SK-N-SH (cell line): ENCODE data around the gene B3GNT7. TPM values are rescaled to one million over a fixed set of nuclear protein-coding genes. Genes with fewer than 3 reads are reported as not detected.

ENCODE experiments used
- CTCF ChIA-PET: fragments of 300-600, 350-600 bp; formaldehyde crosslinking; extraction: SDS; loops from one replicate; lab custom pipeline; 2021; lab: Yijun Ruan, JAX
- POLR2A ChIA-PET: fragments of 350-600 bp; sonication (Branson Sonifier 250); formaldehyde crosslinking; extraction: SDS; loops from one replicate; lab custom pipeline; 2020; ENCODE audit warnings: antibody characterized with exemption, inconsistent platforms; lab: Yijun Ruan, JAX
- DNase-seq: peaks from one replicate; pipeline ENCODE4 v3.0.0; 2012
- H2AFZ ChIP-seq: fragments of 200-600 bp; sonication (generic); 2 replicates; pipeline ENCODE4 v1.8.1; 2016; ENCODE audit warnings: antibody characterized with exemption, mild to moderate bottlenecking, low read depth
- H3F3A ChIP-seq: fragments of 200-600 bp; sonication (generic); replicated peaks from 2 replicates; pipeline ENCODE3; 2016; ENCODE audit warnings: antibody characterized with exemption, mild to moderate bottlenecking; ENCODE audit not compliant: insufficient read depth
- H3K27ac ChIP-seq, 2 experiments: fragments of 200-500 bp in 1 of 2; fragments of 200-600 bp in 1 of 2; sonication (Bioruptor generic) in 1 of 2; sonication (generic), shearing (Covaris generic) in 1 of 2; 2 replicates each; pipeline versions ENCODE4 v1.5.1 to v1.6.1; 2014 to 2016; ENCODE audit warnings: low read depth in 2 of 2, inconsistent platforms in 1 of 2, low read length in 1 of 2, mild to moderate bottlenecking in 1 of 2, mixed read lengths in 1 of 2
- H3K27me3 ChIP-seq: fragments of 200-600 bp; sonication (generic), shearing (Covaris generic); 2 replicates; pipeline ENCODE4 v1.6.1; 2016; ENCODE audit warnings: mixed run types; ENCODE audit not compliant: insufficient read depth
- H3K36me3 ChIP-seq, 2 experiments: fragments of 200-500 bp in 1 of 2; fragments of 200-600 bp in 1 of 2; sonication (Bioruptor generic) in 1 of 2; sonication (generic) in 1 of 2; replicated peaks in 1 of 2; 2 replicates each; pipeline versions ENCODE3 to v1.5.1; 2014 to 2016; ENCODE audit warnings: low read length in 1 of 2, mild to moderate bottlenecking in 1 of 2; ENCODE audit not compliant: insufficient read depth in 2 of 2, control insufficient read depth in 1 of 2
- H3K4me1 ChIP-seq, 2 experiments: fragments of 200-500 bp in 1 of 2; fragments of 200-600 bp in 1 of 2; sonication (Bioruptor generic) in 1 of 2; sonication (generic), shearing (Covaris generic) in 1 of 2; 2 replicates each; pipeline versions ENCODE4 v1.5.1 to v1.6.1; 2014 to 2016; ENCODE audit warnings: low read depth in 1 of 2, low read length in 1 of 2, mixed run types in 1 of 2; ENCODE audit not compliant: insufficient read depth in 2 of 2, control insufficient read depth in 1 of 2
- H3K4me2 ChIP-seq: fragments of 200-600 bp; sonication (generic), shearing (Covaris generic); 2 replicates; pipeline ENCODE4 v1.6.1; 2017; ENCODE audit warnings: mixed run types
- H3K4me3 ChIP-seq, 2 experiments: fragments of 200-500 bp in 1 of 2; fragments of 200-600 bp in 1 of 2; sonication (Bioruptor generic) in 1 of 2; sonication (generic), shearing (Covaris generic) in 1 of 2; 2 replicates each; pipeline versions ENCODE4 v1.5.1 to v1.8.1; 2014 to 2016; ENCODE audit warnings: low read depth in 2 of 2, inconsistent platforms in 1 of 2, low read length in 1 of 2, mild to moderate bottlenecking in 1 of 2, mixed read lengths in 1 of 2, moderate library complexity in 1 of 2
- H3K79me2 ChIP-seq: fragments of 200-600 bp; sonication (generic); 2 replicates; pipeline ENCODE4 v1.8.1; 2017; ENCODE audit warnings: mild to moderate bottlenecking; ENCODE audit not compliant: insufficient read depth
- H3K9ac ChIP-seq: fragments of 200-600 bp; sonication (generic); 2 replicates; pipeline ENCODE4 v1.6.1; 2017; ENCODE audit warnings: mixed run types
- H3K9me2 ChIP-seq: fragments of 200-600 bp; sonication (generic); 2 replicates; pipeline ENCODE4 v1.6.1; 2017; ENCODE audit warnings: mixed run types
- H3K9me3 ChIP-seq: fragments of 200-600 bp; sonication (generic); 2 replicates; pipeline ENCODE4 v1.6.1; 2017; ENCODE audit warnings: mixed run types, mild to moderate bottlenecking, moderate library complexity
- H4K20me1 ChIP-seq: fragments of 200-600 bp; sonication (generic); 2 replicates; pipeline ENCODE4 v1.6.1; 2017; ENCODE audit warnings: mild to moderate bottlenecking, mixed run types; ENCODE audit not compliant: insufficient read depth
- CHD2 ChIP-seq: fragments of 150-350 bp; IDR thresholded peaks from 2 replicates; pipeline ENCODE4 v1.6.1; 2018; ENCODE audit warnings: low read length; ENCODE audit not compliant: partially characterized antibody
- FOSL2 ChIP-seq: IDR thresholded peaks from 2 replicates; pipeline ENCODE4 v1.4.0; 2012; ENCODE audit warnings: low read depth, mild to moderate bottlenecking, moderate library complexity, borderline replicate concordance
- FOXJ3 ChIP-seq: sonication (generic); formaldehyde crosslinking; IDR thresholded peaks from 2 replicates; pipeline ENCODE4 v1.5.1; 2020; ENCODE audit warnings: mild to moderate bottlenecking, missing genetic modification reagents
- FOXM1 ChIP-seq: IDR thresholded peaks from 2 replicates; pipeline ENCODE4 v1.4.0; 2012; ENCODE audit warnings: low read depth, mild to moderate bottlenecking
- GABPA ChIP-seq: IDR thresholded peaks from 2 replicates; pipeline ENCODE4 v1.4.0; 2012; ENCODE audit warnings: low read depth, mild to moderate bottlenecking
- GATA2 ChIP-seq: sonication (generic); formaldehyde crosslinking; IDR thresholded peaks from 2 replicates; pipeline ENCODE4 v1.5.0; 2020; ENCODE audit warnings: mild to moderate bottlenecking, missing genetic modification reagents
- MEF2A ChIP-seq: IDR thresholded peaks from 2 replicates; pipeline ENCODE4 v1.4.0; 2012; ENCODE audit warnings: low read depth, borderline replicate concordance
- MXI1 ChIP-seq: IDR thresholded peaks from 2 replicates; pipeline ENCODE4 v1.6.1; 2012; ENCODE audit warnings: mild to moderate bottlenecking, low read depth, low read length, improper control_type of control experiment
- NFIC ChIP-seq: IDR thresholded peaks from 2 replicates; pipeline ENCODE4 v1.4.0; 2012; ENCODE audit warnings: borderline replicate concordance
- NRF1 ChIP-seq: IDR thresholded peaks from 2 replicates; pipeline ENCODE4 v1.6.1; 2012; ENCODE audit warnings: low read depth, mild to moderate bottlenecking, low read length
- POLR2AphosphoS5 ChIP-seq: IDR thresholded peaks from 2 replicates; pipeline ENCODE4 v1.6.1; 2012; ENCODE audit warnings: low read depth, low read length
- RAD21 ChIP-seq: IDR thresholded peaks from 2 replicates; pipeline ENCODE4 v1.6.1; 2012; ENCODE audit warnings: mild to moderate bottlenecking, low read length
- RCOR1 ChIP-seq: fragments of 150-350 bp; IDR thresholded peaks from 2 replicates; pipeline ENCODE4 v1.6.1; 2017; ENCODE audit warnings: antibody characterized with exemption, low read length
- SIN3A ChIP-seq: IDR thresholded peaks from 2 replicates; pipeline ENCODE4 v1.6.1; 2012; ENCODE audit warnings: low read depth, mild to moderate bottlenecking, low read length, moderate library complexity, borderline replicate concordance
- TCF12 ChIP-seq: IDR thresholded peaks from 2 replicates; pipeline ENCODE4 v1.4.0; 2012
- TEAD4 ChIP-seq: IDR thresholded peaks from 2 replicates; pipeline ENCODE4 v1.4.0; 2012; ENCODE audit warnings: mild to moderate bottlenecking, borderline replicate concordance; ENCODE audit not compliant: insufficient read depth
- YY1 ChIP-seq: IDR thresholded peaks from 2 replicates; pipeline ENCODE4 v1.4.0; 2012; ENCODE audit warnings: low read depth, mild to moderate bottlenecking
- WGBS: methylation state at CpG from one replicate; pipeline ENCODE4 v1.1.6; 2017; ENCODE audit warnings: low lambda C conversion rate; 5-methylcytosine and 5-hydroxymethylcytosine counted together
- polyA plus RNA-seq, 3 experiments: library from polyadenylated mRNA; depleted of rRNA; stranded (reverse); fragments of >200 nt; gene quantifications; 2 replicates each; pipeline ENCODE4 v1.2.3, GENCODE V29; 2012
- TF ChIP-seq, protein P1 (sequence below): IDR thresholded peaks from 2 replicates; pipeline ENCODE4 v1.4.0; 2012; ENCODE audit warnings: low read depth, borderline replicate concordance
- TF ChIP-seq, protein P2 (sequence below): IDR thresholded peaks from 2 replicates; pipeline ENCODE4 v1.4.0; 2012; ENCODE audit warnings: low read depth
- TF ChIP-seq, protein P3 (sequence below): fragments of 150-350 bp; IDR thresholded peaks from 2 replicates; pipeline ENCODE4 v1.6.1; 2017; ENCODE audit warnings: antibody characterized with exemption, low read length, low read depth, borderline replicate concordance

Gene B3GNT7
- polyA plus RNA-seq, 1 of the 3 experiments (the other 2 are of a cell fraction): 0.12 TPM

DNA sequence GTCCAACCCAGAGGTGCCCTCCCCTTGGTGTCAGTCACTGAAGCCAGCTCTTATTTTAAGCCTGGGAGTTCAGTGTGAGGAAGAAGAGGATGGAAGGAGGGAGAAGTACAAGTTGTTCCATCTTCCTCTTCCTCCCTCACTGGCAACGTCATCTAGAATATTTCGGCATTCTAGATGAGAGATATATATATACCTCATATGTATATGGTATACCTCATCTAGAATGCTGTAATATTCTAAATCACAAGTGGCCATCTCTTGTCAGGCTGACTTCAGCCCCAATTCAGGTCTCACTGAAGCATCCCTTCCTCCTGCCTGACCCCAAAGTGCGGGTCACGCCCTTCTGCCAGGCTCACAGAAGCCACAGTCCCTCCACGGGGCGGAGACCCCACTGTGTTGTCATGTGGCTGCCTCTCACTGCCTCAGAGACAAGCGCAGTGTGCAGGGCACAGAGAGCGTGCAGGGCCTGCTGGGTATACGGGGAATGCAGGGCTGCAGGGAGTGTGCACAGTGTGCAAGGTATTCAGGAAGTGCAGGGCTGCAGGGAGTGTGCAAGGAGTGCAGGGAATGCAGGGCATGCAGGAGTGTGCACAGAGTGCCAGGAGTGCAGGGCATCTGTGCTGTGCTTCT lies 32.8 kb upstream of the B3GNT7 start:
- H3F3A ChIP-seq: no peaks in the 10 kb centered on the region
- H3K27ac ChIP-seq: peak overlapping the region in 1 of 2 experiments; percentile 14; a peak in 1 of 4 replicates
- no peaks in the 10 kb centered on the region for H3K36me3 ChIP-seq
- no peak overlapping the region for H3K4me3 ChIP-seq
- H3K27me3 ChIP-seq: no peaks in the 10 kb centered on the region
- no peaks in the 10 kb centered on the region for H3K79me2 ChIP-seq
- no peak for TF ChIP-seq NFIC
- H3K9ac ChIP-seq: no peak overlapping the region
- 97% methylated on average over 9 of the region's 9 CpGs for WGBS
- H2AFZ ChIP-seq: no peak overlapping the region
- CTCF ChIA-PET: interaction anchor here (1.3 to 2.3 kb wide), 3 partner anchors 50 to 258 kb away, joined by 3 to 8 read pairs (median 4); no protein-coding TSS in a partner anchor
- H3K9me2 ChIP-seq: no peaks in the 10 kb centered on the region
- no peaks in the 10 kb centered on the region for H3K9me3 ChIP-seq
- peaks cover 12 to 51% of the 10 kb centered on the region in 2 experiments; a peak in 3 of 4 replicates for H3K4me1 ChIP-seq
- no peak overlapping the region for H3K4me2 ChIP-seq
- POLR2A ChIA-PET: no interaction called here
- no peaks in the 10 kb centered on the region for H4K20me1 ChIP-seq
- no peak for DNase-seq

DNA sequence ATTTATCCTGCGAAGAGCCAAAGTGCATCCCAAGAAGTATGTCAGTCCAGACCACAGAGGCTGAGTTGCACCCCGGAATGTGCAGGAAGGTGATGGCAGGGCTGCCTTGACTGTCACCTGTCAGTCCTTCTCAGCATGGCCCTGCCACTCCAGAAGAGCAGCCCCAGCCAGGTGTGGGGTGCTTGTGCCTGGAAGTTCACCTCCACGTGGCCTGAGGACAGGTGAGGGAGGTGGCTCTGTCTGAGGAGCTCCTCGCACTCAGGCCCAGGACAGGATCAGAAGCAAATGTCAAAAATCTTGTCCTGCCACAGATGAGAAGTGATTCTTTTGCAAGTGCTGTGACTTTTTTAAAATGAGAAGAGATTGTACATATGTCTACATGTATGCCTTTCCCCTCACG lies 31.4 kb upstream of the B3GNT7 start:
- Histone ChIP-seq H3K79me2 (no peaks in the 10 kb centered on the region), H3K9ac (no peak overlapping the region), H3K4me1 (peaks cover 12 to 42% of the 10 kb centered on the region in 2 experiments; a peak in 3 of 4 replicates), H3F3A (no peaks in the 10 kb centered on the region), H4K20me1 (no peaks in the 10 kb centered on the region), H3K36me3 (no peaks in the 10 kb centered on the region), H3K27me3 (no peaks in the 10 kb centered on the region), H3K27ac (peak overlapping the region in 1 of 2 experiments; percentile 5; a peak in 1 of 4 replicates), H3K9me2 (no peaks in the 10 kb centered on the region), H2AFZ (no peak overlapping the region), H3K9me3 (no peaks in the 10 kb centered on the region), H3K4me2 (no peak overlapping the region), H3K4me3 (no peak overlapping the region)
- POLR2A ChIA-PET: interaction anchor here (2.4 kb wide), 1 partner anchor 100 kb away, joined by 12 read pairs; the partner anchor contains the start of gene NCL
- CTCF ChIA-PET: interaction anchor here (0.7 to 2.4 kb wide), 4 partner anchors 29 to 137 kb away, joined by 4 to 7 read pairs (median 6); no protein-coding TSS in a partner anchor
- DNase-seq: no peak
- TF ChIP-seq YY1 (no peak), FOXJ3 (no peak), NRF1 (no peak), FOXM1 (no peak), FOSL2 (no peak), RAD21 (no peak), CHD2 (no peak), MXI1 (no peak), MEF2A (no peak), TCF12 (no peak), RCOR1 (no peak), GABPA (no peak), SIN3A (no peak), TEAD4 (no peak), POLR2AphosphoS5 (no peak), GATA2 (CRISPR knock-in tag) (no peak)
- TF ChIP-seq, protein P1, sequence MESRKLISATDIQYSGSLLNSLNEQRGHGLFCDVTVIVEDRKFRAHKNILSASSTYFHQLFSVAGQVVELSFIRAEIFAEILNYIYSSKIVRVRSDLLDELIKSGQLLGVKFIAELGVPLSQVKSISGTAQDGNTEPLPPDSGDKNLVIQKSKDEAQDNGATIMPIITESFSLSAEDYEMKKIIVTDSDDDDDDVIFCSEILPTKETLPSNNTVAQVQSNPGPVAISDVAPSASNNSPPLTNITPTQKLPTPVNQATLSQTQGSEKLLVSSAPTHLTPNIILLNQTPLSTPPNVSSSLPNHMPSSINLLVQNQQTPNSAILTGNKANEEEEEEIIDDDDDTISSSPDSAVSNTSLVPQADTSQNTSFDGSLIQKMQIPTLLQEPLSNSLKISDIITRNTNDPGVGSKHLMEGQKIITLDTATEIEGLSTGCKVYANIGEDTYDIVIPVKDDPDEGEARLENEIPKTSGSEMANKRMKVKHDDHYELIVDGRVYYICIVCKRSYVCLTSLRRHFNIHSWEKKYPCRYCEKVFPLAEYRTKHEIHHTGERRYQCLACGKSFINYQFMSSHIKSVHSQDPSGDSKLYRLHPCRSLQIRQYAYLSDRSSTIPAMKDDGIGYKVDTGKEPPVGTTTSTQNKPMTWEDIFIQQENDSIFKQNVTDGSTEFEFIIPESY: no peak
- TF ChIP-seq, protein P2, sequence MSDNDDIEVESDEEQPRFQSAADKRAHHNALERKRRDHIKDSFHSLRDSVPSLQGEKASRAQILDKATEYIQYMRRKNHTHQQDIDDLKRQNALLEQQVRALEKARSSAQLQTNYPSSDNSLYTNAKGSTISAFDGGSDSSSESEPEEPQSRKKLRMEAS: no peak
- TF ChIP-seq, protein P3, sequence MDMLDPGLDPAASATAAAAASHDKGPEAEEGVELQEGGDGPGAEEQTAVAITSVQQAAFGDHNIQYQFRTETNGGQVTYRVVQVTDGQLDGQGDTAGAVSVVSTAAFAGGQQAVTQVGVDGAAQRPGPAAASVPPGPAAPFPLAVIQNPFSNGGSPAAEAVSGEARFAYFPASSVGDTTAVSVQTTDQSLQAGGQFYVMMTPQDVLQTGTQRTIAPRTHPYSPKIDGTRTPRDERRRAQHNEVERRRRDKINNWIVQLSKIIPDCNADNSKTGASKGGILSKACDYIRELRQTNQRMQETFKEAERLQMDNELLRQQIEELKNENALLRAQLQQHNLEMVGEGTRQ: no peak
- 100% methylated on average over 5 of the region's 5 CpGs for WGBS
